Mesenchymal stem cell (in vitro differentiated cells and primary cell): ENCODE results near the gene PSTPIP1.
A peak's percentile ranks its signal among the peaks of the same experiment; 100 is the strongest.

ENCODE experiments used
- DNase-seq: peaks from one replicate; pipeline ENCODE4 v3.0.0-alpha.2; 2013
- H2AFZ ChIP-seq: one replicate; pipeline ENCODE4 v1.6.1; 2013; ENCODE audit warnings: low read depth, mild to moderate bottlenecking, control low read depth, inconsistent platforms, low read length, moderate library complexity
- H2AK5ac ChIP-seq: 2 replicates; pipeline ENCODE4 v1.6.1; 2013; ENCODE audit warnings: low read length, moderate library complexity, mild to moderate bottlenecking, inconsistent platforms; ENCODE audit not compliant: severe bottlenecking
- H2BK120ac ChIP-seq: one replicate; pipeline ENCODE4 v1.6.1; 2013; ENCODE audit warnings: low read depth, mild to moderate bottlenecking, inconsistent platforms, low read length, moderate library complexity
- H2BK12ac ChIP-seq, 2 experiments: one replicate each; pipeline ENCODE4 v1.6.1; 2013; ENCODE audit warnings: inconsistent platforms in 2 of 2, low read length in 2 of 2, mild to moderate bottlenecking in 2 of 2, moderate library complexity in 2 of 2, control low read depth in 1 of 2
- H2BK15ac ChIP-seq: one replicate; pipeline ENCODE4 v1.6.1; 2013; ENCODE audit warnings: mild to moderate bottlenecking, low read depth, inconsistent platforms; ENCODE audit not compliant: poor library complexity, severe bottlenecking
- H2BK5ac ChIP-seq: 2 replicates; pipeline ENCODE4 v1.6.1; 2013; ENCODE audit warnings: low read depth, mild to moderate bottlenecking, low read length, control low read depth, inconsistent platforms; ENCODE audit not compliant: poor library complexity, severe bottlenecking
- H3K14ac ChIP-seq, 2 experiments: one replicate each; pipeline ENCODE4 v1.6.1; 2013; ENCODE audit warnings: inconsistent platforms in 2 of 2, low read length in 2 of 2, control low read depth in 1 of 2, mild to moderate bottlenecking in 1 of 2, moderate library complexity in 1 of 2
- H3K18ac ChIP-seq, 2 experiments: one replicate each; pipeline ENCODE4 v1.6.1; 2013; ENCODE audit warnings: inconsistent platforms in 2 of 2, low read length in 2 of 2, control low read depth in 1 of 2, low read depth in 1 of 2, mild to moderate bottlenecking in 1 of 2
- H3K23ac ChIP-seq, 2 experiments: one replicate each; pipeline ENCODE4 v1.6.1; 2013; ENCODE audit warnings: inconsistent platforms in 2 of 2, low read length in 2 of 2, mild to moderate bottlenecking in 2 of 2, moderate library complexity in 2 of 2, control low read depth in 1 of 2
- H3K27ac ChIP-seq: 2 replicates; pipeline ENCODE4 v1.5.1; 2013; ENCODE audit warnings: mild to moderate bottlenecking, moderate library complexity, low read length, control low read depth, inconsistent platforms; ENCODE audit not compliant: poor library complexity, severe bottlenecking
- H3K27me3 ChIP-seq, 2 experiments: 2 replicates each; pipeline versions ENCODE4 v1.6.1 to v1.7.0; 2013; ENCODE audit warnings: low read length in 2 of 2, mild to moderate bottlenecking in 2 of 2, moderate library complexity in 2 of 2, control low read depth in 1 of 2, inconsistent platforms in 1 of 2; ENCODE audit not compliant: control insufficient read depth in 1 of 2, insufficient read depth in 1 of 2
- H3K36me3 ChIP-seq, 2 experiments: 2 replicates each; pipeline versions ENCODE4 v1.6.1 to v1.7.0; 2013; ENCODE audit warnings: low read length in 2 of 2, control low read depth in 1 of 2, inconsistent platforms in 1 of 2, low read depth in 1 of 2, mild to moderate bottlenecking in 1 of 2; ENCODE audit not compliant: insufficient read depth in 2 of 2, control insufficient read depth in 1 of 2
- H3K4ac ChIP-seq, 2 experiments: one replicate each; pipeline ENCODE4 v1.6.1; 2013; ENCODE audit warnings: inconsistent platforms in 2 of 2, low read length in 2 of 2, mild to moderate bottlenecking in 2 of 2, moderate library complexity in 2 of 2, control low read depth in 1 of 2, low read depth in 1 of 2
- H3K4me1 ChIP-seq: 2 replicates; pipeline ENCODE4 v1.6.1; 2013; ENCODE audit warnings: low read depth, low read length, control low read depth; ENCODE audit not compliant: control insufficient read depth, insufficient read depth
- H3K4me2 ChIP-seq: 2 replicates; pipeline ENCODE4 v1.6.1; 2013; ENCODE audit warnings: low read length, mild to moderate bottlenecking, inconsistent platforms; ENCODE audit not compliant: poor library complexity, severe bottlenecking
- H3K4me3 ChIP-seq, 2 experiments: 2 replicates each; pipeline versions ENCODE4 v1.5.1 to v1.7.0; 2013; ENCODE audit warnings: low read length in 2 of 2, mild to moderate bottlenecking in 2 of 2, control low read depth in 1 of 2, low read depth in 1 of 2; ENCODE audit not compliant: insufficient read depth in 1 of 2
- H3K79me1 ChIP-seq: replicated peaks from 2 replicates; pipeline ENCODE4 v1.6.1; 2013; ENCODE audit warnings: mild to moderate bottlenecking, control low read depth, low read length, inconsistent platforms; ENCODE audit not compliant: poor library complexity, severe bottlenecking
- H3K9ac ChIP-seq: 2 replicates; pipeline ENCODE4 v1.7.0; 2013; ENCODE audit warnings: mild to moderate bottlenecking, low read length, moderate library complexity
- H3K9me3 ChIP-seq: 2 replicates; pipeline ENCODE4 v1.7.0; 2013; ENCODE audit warnings: mild to moderate bottlenecking, low read length; ENCODE audit not compliant: control insufficient read depth
- H4K8ac ChIP-seq: one replicate; pipeline ENCODE4 v1.6.1; 2013; ENCODE audit warnings: inconsistent platforms, mild to moderate bottlenecking, low read length, moderate library complexity
- H4K91ac ChIP-seq: one replicate; pipeline ENCODE4 v1.6.1; 2013; ENCODE audit warnings: mild to moderate bottlenecking, low read length, inconsistent platforms
- WGBS: methylation state at CpG from one replicate; pipeline ENCODE4 v1.1.7; 2013; ENCODE audit warnings: mixed read lengths; 5-methylcytosine and 5-hydroxymethylcytosine counted together

PSTPIP1 gene

GRCh38 chr15:76983590-76984375 lies 11.1 kb upstream of the PSTPIP1 start:
- Histone ChIP-seq H2BK12ac (no peak overlapping the region), H3K4ac (no peak overlapping the region), H2BK120ac (no peak overlapping the region), H2BK5ac (no peak overlapping the region), H3K9ac (no peak overlapping the region), H3K36me3 (no peaks in the 10 kb centered on the region), H3K18ac (no peak overlapping the region), H3K4me3 (no peak overlapping the region), H3K4me1 (peaks cover 3% of the 10 kb centered on the region), H2BK15ac (no peak overlapping the region), H3K27ac (no peak overlapping the region), H3K27me3 (peaks cover 4 to 16% of the 10 kb centered on the region in 2 experiments), H4K91ac (no peak overlapping the region), H3K9me3 (no peaks in the 10 kb centered on the region), H3K23ac (no peak overlapping the region), H3K14ac (no peak overlapping the region), H2AK5ac (no peak overlapping the region), H4K8ac (no peak overlapping the region), H3K79me1 (no peaks in the 10 kb centered on the region), H2AFZ (no peak overlapping the region), H3K4me2 (no peak overlapping the region)
- 84% methylated on average over 4 of the region's 4 CpGs for WGBS
- DNase-seq: no peak

- no peak overlapping the region for H2BK15ac ChIP-seq
Observed at GRCh38 chr15:76986743-76987142, 8.2 kb upstream of the PSTPIP1 start.

GRCh38 chr15:76987276-76987675 lies 7.7 kb upstream of the PSTPIP1 start:
- H3K9me3 ChIP-seq: no peaks in the 10 kb centered on the region
- 81% methylated on average over 6 of the region's 6 CpGs for WGBS

More at GRCh38 chr15:76986743-76987142, 8.2 kb upstream of the PSTPIP1 start:
- Histone ChIP-seq H3K27ac (no peak overlapping the region), H3K14ac (no peak overlapping the region), H4K8ac (no peak overlapping the region), H3K4me3 (no peak overlapping the region), H3K4me1 (peaks cover 3% of the 10 kb centered on the region), H3K18ac (no peak overlapping the region), H3K9me3 (no peaks in the 10 kb centered on the region), H2BK12ac (no peak overlapping the region), H3K36me3 (no peaks in the 10 kb centered on the region), H2BK120ac (no peak overlapping the region), H3K4me2 (no peak overlapping the region), H3K4ac (no peak overlapping the region), H4K91ac (no peak overlapping the region), H3K23ac (no peak overlapping the region), H2BK5ac (no peak overlapping the region), H2AK5ac (no peak overlapping the region), H2AFZ (no peak overlapping the region), H3K79me1 (no peaks in the 10 kb centered on the region), H3K27me3 (peaks cover 7 to 19% of the 10 kb centered on the region in 2 experiments), H3K9ac (no peak overlapping the region)
- DNase-seq: no peak
- 88% methylated on average over 3 of the region's 3 CpGs for WGBS

GRCh38 chr15:76987896-76988860 lies 6.7 kb upstream of the PSTPIP1 start:
- Histone ChIP-seq H3K9me3 (no peaks in the 10 kb centered on the region), H2BK12ac (no peak overlapping the region), H3K27me3 (peaks cover 0 to 22% of the 10 kb centered on the region in 2 experiments), H3K27ac (no peak overlapping the region), H2AK5ac (no peak overlapping the region), H4K8ac (no peak overlapping the region), H3K79me1 (no peaks in the 10 kb centered on the region), H3K14ac (no peak overlapping the region), H3K36me3 (no peaks in the 10 kb centered on the region), H3K4me2 (no peak overlapping the region), H3K9ac (no peak overlapping the region), H3K4me3 (peak overlapping the region in 1 of 2 experiments; percentile 1), H2AFZ (no peak overlapping the region), H3K23ac (no peak overlapping the region), H3K18ac (no peak overlapping the region), H2BK15ac (no peak overlapping the region), H4K91ac (no peak overlapping the region), H2BK5ac (no peak overlapping the region), H2BK120ac (no peak overlapping the region), H3K4ac (no peak overlapping the region), H3K4me1 (peaks cover 3% of the 10 kb centered on the region)
- DNase-seq: no peak
- 58% methylated on average over 11 of the region's 11 CpGs for WGBS

More at GRCh38 chr15:76987276-76987675, 7.7 kb upstream of the PSTPIP1 start:
- H2BK12ac ChIP-seq: no peak overlapping the region
- peaks cover 3% of the 10 kb centered on the region for H3K4me1 ChIP-seq
- H3K4me3 ChIP-seq: no peak overlapping the region
- H3K79me1 ChIP-seq: no peaks in the 10 kb centered on the region
- H4K91ac ChIP-seq: no peak overlapping the region
- H2AFZ ChIP-seq: no peak overlapping the region
- H2BK5ac ChIP-seq: no peak overlapping the region
- H3K9ac ChIP-seq: no peak overlapping the region
- H3K18ac ChIP-seq: no peak overlapping the region
- no peaks in the 10 kb centered on the region for H3K36me3 ChIP-seq
- H2BK120ac ChIP-seq: no peak overlapping the region
- H2BK15ac ChIP-seq: no peak overlapping the region
- H4K8ac ChIP-seq: no peak overlapping the region
- DNase-seq: no peak
- no peak overlapping the region for H3K4me2 ChIP-seq
- H3K23ac ChIP-seq: no peak overlapping the region
- no peak overlapping the region for H3K4ac ChIP-seq
- no peak overlapping the region for H2AK5ac ChIP-seq
- no peak overlapping the region for H3K14ac ChIP-seq
- H3K27ac ChIP-seq: no peak overlapping the region
- H3K27me3 ChIP-seq: peaks cover 6 to 19% of the 10 kb centered on the region in 2 experiments
